HG03378 (cell line): Measurements from ENCODE around the gene SLC12A7.
"Not testable (repeated sequence)": the region's sequence is repeated elsewhere in the genome, so short reads cannot be mapped to it uniquely, and the experiment has no call there.

Experiments
- ATAC-seq: cut with Tn5 transposase; IDR thresholded peaks from one replicate; pipeline ENCODE4 v1.9.1; 2021; ENCODE audit warnings: mild to moderate bottlenecking, moderate library complexity; ENCODE audit not compliant: unreplicated experiment

SLC12A7 gene

DNA sequence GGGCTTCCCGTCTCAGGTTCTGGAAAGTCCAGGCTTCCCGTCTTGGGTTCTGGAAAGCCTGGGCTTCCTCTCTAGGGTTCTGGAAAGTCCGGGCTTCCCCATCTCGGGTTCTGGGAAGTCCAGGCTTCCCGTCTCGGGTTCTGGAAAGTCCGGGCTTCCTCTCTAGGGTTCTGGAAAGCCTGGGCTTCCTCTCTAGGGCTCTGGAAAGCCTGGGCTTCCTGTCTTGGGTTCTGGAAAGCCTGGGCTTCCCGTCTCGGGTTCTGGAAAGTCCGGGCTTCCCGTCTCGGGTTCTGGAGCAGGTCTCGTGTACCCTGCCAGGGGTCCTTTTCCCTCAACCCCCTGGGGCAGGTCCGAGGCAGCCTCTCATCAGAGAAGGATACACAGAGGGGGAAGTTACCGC lies 28.8 kb downstream of the SLC12A7 start:
- ATAC-seq: not testable (repeated sequence)

GRCh38 chr5:1081519-1081918 lies 30.3 kb downstream of the SLC12A7 start:
- ATAC-seq: no peak

GRCh38 chr5:1080432-1080831 lies 31.4 kb downstream of the SLC12A7 start:
- no peak for ATAC-seq

DNA sequence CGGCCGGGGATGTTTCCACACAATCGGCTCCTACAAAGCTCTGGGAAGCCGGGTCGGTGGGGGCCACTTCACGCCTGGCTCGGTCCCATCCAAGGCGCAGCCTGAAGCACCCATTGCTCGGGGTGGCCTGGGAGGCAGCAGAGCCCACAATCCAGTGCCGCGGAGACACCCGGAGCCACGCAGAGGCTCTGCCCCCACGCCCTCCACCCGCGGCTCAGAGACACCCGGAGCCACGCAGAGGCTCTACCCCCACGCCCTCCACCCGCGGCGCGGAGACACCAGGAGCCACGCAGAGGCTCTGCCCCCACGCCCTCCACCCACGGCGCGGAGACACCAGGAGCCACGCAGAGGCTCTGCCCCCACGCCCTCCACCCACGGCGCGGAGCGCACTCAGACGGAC lies 31.9 kb downstream of the SLC12A7 start:
- ATAC-seq: no peak

DNA sequence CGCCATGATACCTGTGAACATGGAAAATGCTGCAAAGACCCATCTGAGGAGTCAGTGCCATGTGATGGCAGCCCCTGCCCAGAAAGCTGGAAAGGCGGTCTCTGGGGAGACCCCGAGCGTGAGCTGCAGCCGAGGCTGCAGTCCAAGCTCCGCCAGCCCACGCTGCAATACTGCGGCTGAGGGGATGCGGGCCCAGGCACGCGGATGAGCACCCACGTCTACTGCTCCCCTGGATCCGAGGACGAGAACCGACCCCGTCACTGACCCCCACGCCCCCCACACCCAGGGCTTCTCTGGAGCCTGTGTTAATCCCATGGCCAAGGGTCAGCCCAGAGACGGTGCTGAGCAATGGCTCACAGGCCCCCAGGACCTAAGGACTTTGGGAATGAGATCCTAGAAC lies 32.4 kb downstream of the SLC12A7 start:
- ATAC-seq: no peak

DNA sequence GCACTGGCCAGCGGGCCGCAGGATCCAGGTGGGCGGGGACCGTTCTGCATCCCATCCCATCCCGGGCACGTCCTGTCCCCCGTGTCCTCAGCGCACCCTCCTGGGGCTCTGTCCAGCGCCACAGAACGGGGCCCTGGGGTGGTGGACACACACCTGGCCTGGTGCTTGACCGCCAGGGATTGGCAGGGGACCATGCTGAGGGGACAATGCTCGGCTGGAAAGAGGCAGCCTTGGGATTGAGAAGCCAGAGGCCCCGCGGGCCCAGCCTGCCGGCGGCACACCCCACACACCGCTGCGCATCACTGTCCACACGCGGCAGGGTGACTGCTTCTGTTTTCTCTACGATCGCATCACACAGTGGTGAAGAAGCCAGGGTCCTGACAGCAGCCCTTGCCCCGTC lies 33.0 kb downstream of the SLC12A7 start:
- no peak for ATAC-seq

DNA sequence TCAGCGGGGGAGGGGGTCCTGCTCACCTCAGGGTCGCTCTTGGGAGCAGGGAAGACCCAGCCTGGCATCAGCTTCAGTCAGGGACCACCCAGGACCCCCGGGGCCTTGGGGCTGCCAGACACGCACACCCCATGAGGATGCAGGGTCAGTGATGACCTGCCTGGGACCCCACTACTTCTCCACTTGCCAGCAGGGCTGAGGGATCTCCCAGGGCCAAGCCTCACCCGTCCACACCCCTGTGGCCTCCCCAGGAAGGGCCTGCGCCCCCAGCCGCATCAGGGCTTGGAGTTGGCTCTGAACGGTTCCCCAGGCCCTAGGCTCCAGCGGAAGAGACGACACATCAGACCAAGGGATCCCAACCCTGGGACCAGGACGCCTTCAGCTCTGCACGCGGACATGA lies 33.7 kb downstream of the SLC12A7 start:
- ATAC-seq: no peak

GRCh38 chr5:1077491-1078020 lies 34.3 kb downstream of the SLC12A7 start:
- ATAC-seq: no peak

- ATAC-seq: no peak
These were observed 34.8 kb downstream of the SLC12A7 start for GRCh38 chr5:1077026-1077425.

DNA sequence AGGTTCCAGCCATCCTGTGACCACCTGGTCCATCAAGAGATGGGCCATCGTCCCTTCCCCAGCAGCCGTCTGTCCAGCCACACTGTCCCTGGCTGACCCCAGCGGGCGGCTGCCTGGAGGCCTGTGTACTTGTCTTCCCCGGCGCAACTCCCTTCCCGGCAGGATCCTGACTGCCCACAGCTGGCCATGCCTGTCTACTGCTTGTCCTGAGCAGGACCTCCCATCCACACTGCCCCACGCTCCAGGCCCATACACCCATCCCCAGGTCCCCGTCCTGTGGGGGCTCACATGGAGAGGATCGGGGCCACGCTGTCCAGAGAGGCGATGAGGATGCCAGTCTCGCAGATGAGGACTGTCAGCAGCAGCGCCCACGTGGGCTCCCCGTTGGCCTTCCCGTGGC lies 35.5 kb downstream of the SLC12A7 start:
- ATAC-seq: no peak

GRCh38 chr5:1075931-1076330 lies 35.9 kb downstream of the SLC12A7 start:
- ATAC-seq: no peak

GRCh38 chr5:1075555-1075881 lies 36.3 kb downstream of the SLC12A7 start:
- ATAC-seq: no peak

GRCh38 chr5:1074816-1075554 lies 36.9 kb downstream of the SLC12A7 start:
- ATAC-seq: no peak

DNA sequence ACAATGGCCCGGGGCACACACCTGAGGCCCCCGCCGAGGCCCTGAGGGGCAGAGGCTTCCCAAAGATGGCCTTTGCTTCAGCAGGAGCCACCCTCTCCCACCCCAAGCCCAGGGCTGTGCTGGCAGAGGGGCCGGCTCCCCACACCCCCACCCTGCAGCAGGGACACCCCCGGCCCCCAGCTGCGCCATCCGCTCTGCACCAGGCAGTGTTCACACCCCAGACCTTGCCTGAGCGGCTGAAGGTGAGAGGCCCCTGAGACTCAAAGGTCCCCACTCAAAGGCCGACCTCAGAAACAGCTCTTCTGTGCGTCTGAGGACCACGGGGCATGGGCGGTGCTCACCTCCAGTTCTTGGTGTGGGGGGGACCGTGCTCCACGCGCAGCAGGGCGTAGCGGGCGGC lies 37.6 kb downstream of the SLC12A7 start:
- ATAC-seq: no peak

GRCh38 chr5:1073239-1074102 lies 38.4 kb downstream of the SLC12A7 start:
- no peak for ATAC-seq

DNA sequence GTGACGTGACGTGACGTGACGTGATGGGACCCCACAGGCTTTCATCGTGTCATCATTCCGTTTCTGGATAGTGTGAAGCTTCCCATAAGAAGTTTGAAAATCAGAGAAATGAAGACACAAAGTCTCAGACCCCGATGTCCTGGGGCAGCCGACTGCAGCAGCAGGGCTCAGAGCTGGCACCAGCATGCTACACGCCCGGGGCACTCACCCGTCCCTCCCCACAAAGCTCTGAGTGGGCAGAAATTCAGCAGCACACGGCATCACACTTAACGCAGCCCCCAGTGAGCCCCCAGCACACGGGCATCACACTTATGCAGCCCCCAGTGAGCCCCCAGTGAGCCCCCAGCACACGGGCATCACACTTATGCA lies 42.2 kb downstream of the SLC12A7 start:
- ATAC-seq: no peak

DNA sequence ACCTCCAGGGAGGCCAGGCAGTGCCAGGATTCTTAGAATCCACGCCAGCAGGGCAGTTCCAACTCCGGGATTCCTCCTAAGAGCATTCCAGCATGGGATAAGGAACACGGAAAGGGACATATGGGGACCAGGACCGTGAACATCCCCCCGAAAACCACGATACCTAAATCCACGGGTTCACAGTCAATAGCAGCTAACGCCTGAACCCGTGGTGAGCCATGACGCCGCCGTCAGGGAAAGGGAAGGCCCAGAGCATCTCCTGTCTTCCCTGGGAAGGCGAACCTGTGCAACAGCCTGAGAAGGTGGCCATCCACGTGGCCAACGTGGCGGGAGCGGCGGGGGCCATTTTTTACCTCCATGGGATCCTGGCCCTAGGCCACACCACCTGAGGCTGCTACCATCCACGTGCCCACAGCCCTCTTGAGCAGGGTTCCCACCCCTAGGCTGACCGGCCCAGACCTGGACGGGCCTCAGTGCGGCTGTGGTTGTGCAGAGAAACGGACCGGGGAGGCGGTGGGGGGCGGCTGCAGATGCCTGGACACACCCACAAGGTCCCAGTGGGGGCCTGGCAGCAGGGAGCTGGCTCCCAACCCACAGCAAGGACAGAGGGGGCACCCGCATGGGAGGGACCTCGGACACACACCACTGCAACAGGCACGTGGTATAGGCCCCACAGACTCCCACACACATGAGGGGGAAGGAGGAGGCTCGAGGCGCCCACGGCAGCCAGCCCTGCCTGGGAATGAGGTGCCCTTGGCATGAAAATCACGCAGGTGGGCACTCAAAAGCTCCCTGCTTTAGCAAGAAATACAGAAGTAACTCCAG lies 42.8 kb downstream of the SLC12A7 start:
- ATAC-seq: no peak

GRCh38 chr5:1068204-1068894 lies 43.5 kb downstream of the SLC12A7 start:
- ATAC-seq: no peak

- ATAC-seq: no peak
These were observed 44.4 kb downstream of the SLC12A7 start for GRCh38 chr5:1067141-1068121.

DNA sequence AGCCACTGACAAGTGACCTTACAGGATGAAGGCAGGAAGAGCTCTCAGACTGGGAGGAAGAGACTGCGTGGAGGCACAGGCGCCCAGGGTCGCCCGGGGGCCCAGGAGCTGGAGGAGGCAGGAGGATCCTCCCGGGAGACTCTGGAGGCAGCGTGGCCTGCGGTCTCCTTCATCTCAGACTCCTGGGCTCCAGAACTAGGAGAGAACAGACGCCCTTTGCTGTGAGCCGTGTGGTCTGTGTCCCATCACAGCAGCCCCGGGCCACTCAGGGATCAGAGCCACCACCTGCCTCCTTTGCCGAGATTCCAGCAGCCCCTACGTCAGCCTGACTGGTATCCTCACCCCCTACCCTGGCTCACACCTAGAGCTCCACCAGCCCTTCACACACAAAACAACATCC lies 45.2 kb downstream of the SLC12A7 start:
- ATAC-seq: no peak
